NCI-H146 treated with DMSO at 0.1 percent for 48 hours (cell line): ENCODE data around the gene NLGN4X.

ENCODE experiments used
- DNase-seq: peaks from one replicate; lab custom pipeline; 2025; ENCODE audit not compliant: unreplicated experiment; lab: John Stamatoyannopoulos, UW

Gene NLGN4X

GRCh38 chrX:6228720-6229119 lies at the start of gene NLGN4X:
TSS of gene NLGN4X (minus strand) at chrX:6228867. CDS start at chrX:6151466, 77,401 bp downstream.
- no peak for DNase-seq

DNA sequence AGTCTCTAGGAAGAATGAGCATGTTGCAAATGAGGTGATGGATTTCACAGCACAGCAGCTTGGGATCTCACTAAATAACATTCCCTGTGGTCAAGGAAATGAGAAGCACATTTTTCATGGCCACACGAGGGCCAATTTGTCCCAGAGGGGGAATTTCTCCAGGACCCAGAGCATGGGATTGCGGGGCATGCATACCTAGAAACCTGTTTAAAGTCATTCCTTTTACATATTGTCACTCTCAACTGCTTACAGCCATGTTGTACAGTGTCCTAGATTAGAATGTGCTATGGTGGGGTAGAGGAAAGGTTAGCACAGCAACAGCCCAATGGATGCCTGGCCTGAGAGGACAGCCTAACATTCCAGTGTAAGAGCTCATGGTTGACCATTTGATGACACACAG lies 37.4 kb upstream of the NLGN4X start:
- DNase-seq: no peak

- no peak for DNase-seq
Measured at GRCh38 chrX:6262959-6263358, 34.3 kb upstream of the NLGN4X start.

DNA sequence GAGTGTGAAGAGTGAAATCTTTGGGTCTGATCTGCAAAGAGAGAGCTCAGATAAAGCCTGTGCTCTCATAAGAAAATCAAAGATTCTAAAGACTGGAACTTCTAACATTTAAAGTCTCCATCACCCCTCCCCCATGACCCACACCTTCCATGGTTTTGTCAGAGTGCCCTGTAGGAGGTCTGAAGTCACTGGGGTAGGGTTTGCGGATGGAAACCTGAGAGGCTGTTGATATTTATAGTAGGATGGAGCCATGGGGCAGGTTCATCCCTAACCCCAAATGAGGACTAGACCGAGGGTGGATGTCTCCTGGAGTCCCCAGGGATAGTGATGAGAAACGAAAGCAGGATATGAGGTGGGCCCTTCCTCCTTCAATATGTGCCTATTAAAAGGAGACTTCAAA lies 28.4 kb upstream of the NLGN4X start:
- DNase-seq: no peak

GRCh38 chrX:6244666-6245065 lies 16.0 kb upstream of the NLGN4X start:
- DNase-seq: no peak

DNA sequence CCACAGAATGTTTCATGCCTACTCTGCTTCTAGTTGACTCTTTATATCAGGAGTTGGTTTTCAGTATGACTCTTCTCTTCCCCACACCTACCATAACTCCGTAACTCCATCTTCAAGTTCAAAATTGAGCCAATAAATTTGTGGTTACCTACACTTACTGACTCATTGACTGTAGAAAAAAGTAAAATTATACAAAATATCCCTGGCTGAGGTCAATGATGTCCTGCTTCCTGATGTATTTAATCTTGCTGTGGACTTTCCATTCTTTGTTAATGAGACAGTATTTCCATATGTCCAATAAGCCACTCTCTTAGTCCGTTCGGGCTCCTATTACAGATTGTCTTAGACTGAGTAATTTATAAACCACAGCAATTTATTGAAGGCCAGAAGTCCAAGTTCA lies 9.9 kb upstream of the NLGN4X start:
- no peak for DNase-seq

DNA sequence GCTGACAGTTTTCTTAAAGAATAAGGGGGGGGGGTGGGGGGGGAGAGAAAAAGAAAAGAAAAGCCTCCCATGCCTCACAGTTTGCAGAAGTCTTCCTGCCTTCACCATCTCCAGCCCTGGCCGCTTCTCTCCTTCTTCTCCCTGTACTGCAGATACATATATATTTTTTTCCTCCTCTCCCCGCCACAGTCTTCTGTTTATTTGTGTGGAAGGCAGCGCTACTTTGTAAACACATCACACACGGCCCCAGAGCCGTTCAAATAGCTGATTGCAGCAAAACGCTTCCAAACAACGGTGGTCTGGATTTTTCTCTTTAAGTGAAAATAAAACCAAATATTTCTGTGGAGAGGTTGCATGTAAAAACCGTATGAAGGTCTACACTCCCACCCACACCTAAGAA lies 732 bp downstream of the NLGN4X start:
- DNase-seq: no peak

DNA sequence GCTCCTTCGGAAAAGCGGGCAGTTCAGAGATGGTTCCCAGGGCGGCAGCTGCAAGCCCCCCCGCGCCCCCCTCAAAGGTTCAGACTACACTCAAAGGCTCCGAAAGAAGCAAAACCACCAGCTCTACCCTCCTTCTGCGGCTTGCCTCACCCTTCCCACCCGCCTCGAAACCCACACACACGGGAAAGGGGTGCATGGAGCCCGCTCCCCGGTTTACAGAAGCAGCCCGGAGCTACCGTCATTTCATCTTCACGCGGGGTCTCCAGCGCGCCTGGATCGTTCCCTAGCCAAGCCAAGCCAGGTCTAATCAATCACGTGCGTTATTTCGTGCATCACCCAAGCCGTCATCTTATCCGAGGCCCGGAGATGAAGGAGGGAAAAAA lies 1.2 kb downstream of the NLGN4X start:
- no peak for DNase-seq

- DNase-seq: no peak
Measured at GRCh38 chrX:6226596-6227452, 1.8 kb downstream of the NLGN4X start.

DNA sequence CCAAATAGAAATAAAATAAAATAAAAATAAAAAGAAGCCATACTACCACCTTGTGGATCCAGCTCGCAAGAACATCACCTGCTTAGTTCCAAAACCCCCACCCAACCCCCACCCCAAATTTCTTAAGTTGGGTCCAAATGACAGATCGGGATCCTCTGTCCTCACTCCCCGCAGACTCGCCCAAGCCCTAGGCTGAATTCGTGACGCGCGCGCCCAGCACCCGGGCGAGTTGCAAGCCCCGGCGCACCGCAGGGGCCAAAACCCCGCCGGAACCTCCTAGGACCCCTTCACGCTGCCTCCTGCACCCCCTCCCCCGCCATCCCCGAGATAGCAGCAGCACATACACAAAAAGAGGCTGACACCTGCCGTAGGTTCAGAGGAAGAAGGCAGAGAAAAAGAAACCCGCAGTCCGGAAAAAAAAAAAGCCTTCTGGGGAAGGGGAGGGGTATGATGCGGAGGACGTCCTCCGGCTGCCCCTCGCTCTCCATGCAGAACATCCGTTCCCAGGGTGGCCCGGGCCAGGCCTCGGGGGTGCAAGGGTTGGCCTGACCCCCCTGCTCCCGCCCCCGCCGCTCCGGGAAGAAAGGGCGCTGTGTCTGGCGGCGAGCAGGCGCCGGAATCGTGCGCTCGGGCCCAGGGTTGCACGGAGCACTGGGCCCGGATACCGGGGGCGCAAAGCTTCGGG lies 2.6 kb downstream of the NLGN4X start:
- no peak for DNase-seq

GRCh38 chrX:6225288-6225910 lies 3.3 kb downstream of the NLGN4X start:
- no peak for DNase-seq

DNA sequence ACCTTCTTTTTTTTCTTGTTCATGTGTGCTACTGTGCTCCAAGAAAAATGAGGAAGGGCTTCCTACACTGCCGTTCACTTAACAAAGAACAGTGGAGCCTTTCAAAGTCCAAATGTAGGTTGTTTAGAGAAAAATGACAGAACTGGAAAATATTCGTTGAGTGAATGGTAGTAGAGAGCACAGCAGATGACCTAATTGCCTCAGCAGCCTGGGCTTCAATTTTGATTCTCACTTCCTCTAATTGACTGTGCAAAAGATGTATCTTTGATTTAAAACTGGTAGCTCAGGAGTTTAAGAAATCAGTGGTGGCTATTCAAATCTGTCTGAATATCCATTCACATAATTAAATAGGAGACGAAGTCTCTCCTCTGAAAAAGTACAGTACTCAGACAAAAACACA lies 5.2 kb downstream of the NLGN4X start:
- DNase-seq: no peak

GRCh38 chrX:6210230-6210629 lies 18.4 kb downstream of the NLGN4X start:
- DNase-seq: no peak

DNA sequence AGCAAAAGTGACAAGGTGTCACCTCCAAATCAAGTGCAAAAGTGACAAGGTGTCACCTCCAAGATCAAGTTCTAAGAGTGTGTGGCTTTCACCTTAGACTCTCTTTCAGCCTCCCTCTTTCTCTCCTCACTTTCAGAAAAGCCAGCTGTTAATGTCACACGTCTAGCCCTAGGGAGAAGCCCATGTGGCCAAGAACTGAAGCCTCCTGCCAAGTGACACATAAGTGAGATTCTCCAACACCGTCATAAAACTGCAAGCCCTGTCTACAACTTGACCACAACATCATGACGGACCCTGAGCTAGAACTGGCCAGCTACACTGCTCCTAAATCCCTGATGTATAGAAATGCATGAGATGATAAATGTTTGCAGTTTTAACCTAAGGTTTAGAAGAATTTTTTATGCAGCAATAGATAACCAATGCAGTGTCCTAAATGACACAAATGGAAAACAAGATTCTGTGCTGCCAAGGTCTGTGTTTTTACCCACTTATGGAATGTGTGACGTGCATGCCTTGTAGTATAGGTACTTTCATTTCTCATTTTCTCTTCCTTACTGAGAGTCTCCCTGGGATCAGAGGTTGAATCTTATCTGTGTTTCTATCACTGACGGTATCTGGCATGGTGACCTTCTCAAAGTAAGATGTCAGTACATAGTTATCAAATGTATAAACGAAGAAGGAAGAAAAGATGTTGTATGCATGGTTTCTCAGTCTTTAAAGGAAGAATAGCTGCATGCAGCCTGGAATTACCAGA lies 25.0 kb downstream of the NLGN4X start:
- no peak for DNase-seq

- no peak for DNase-seq
Measured at GRCh38 chrX:6199486-6199885, 29.2 kb downstream of the NLGN4X start.

DNA sequence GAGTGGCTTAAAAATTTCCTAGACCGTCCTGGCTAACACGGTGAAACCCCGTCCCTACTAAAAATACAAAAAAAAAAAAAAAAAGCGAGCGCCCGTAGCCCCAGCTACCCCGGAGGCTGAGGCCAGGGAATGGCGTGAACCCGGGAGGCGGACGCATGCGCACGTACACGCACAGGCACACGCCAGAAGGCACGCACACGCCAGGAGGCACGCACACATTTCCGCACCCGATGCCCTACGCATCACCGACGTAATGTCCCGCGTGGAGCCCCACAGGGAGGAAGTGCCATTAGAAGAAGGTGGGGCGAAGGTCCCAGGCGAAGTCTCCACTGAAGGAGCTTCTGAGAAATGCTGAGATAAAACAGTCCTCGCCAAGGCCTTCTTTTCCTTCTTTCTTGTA lies 41.4 kb downstream of the NLGN4X start:
- DNase-seq: no peak

DNA sequence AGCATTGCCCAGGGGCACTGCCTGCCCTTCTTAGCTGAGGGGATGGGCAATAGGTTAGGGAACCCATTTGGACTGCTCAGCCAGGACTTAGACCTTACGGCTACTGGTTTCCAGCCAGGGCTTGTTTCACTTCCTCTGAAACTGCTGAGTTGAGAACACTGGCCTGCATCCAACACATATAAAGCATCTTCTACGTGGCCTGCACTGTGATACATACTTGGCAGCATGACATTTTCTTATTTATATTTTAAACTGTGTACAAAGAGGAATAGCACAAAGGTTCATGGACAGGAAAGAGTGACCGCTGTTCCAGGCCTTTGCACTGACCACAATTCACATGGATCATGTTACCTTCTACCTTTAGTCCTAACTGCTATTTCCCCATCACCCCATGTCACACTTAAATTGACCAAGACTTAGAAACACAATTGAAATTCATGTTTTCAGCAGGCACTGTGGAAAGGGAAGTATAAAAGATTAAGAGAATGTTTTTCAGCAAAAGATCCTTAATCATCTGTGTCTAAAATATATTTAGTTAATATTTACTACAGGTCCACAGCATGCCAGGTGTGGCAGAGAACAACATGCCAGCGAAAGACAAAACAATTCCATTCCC lies 43.7 kb downstream of the NLGN4X start:
- no peak for DNase-seq

DNA sequence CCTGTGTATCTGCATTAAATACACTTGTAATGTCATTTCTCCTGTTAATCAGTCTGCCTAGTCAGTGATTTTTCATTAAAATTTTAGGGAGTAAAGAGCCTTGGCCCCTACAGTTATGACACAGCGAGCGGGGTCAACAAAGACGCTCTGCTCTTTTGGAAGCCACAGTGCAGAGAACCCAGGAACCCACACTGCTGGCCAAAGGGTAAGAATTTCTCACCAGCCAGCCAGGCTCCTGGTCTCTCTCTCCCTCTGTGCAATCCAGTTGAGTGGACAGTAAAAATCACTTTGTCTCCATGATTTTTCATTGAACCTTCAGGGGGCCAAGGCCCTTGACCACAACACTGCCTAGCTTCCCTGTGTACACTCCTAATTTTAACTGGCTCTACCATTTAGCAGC lies 52.8 kb downstream of the NLGN4X start:
- no peak for DNase-seq

GRCh38 chrX:6170424-6170823 lies 58.2 kb downstream of the NLGN4X start:
- no peak for DNase-seq

DNA sequence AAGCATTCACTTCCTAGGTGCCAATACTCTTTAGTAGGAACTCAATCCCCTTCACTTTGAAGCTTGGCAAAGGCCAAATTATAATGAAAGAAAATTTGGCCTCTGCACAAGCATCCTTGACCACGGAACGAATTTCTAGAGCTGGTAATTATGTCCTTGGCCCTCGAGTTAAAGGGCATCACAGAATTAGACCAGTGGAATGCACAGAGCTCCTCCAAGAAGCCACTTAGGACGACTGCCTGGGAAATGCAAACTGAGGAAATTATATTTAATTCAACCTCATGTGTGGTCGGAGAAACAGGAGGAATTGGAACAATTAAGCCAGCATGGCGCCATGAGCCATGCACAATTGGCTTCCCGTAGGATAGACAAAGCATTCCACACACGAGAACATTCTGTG lies 59.3 kb downstream of the NLGN4X start:
- no peak for DNase-seq

GRCh38 chrX:6163721-6164120 lies 64.9 kb downstream of the NLGN4X start:
- no peak for DNase-seq
